GM12878 (cell line): ENCODE measurements around the gene KCNK5. TPM values are rescaled to one million over a fixed set of nuclear protein-coding genes. Genes with fewer than 3 reads are reported as not detected.

Source experiments
- ATAC-seq: fragments of 200-7000 bp; cut with Tn5 transposase; 3 replicates; pipeline ENCODE4 v1.9.1; 2020; ENCODE audit warnings: mild to moderate bottlenecking, moderate library complexity
- BruUV-seq: library from RNA; stranded (reverse); fragments of 400-500 nt; replicated peaks from 2 replicates; lab custom pipeline; 2021; lab: Mats Ljungman, UMichigan
- CTCF ChIA-PET: fragments of 300-600 bp; sonication (Branson Sonifier 250); formaldehyde crosslinking; extraction: SDS; loops from one replicate; lab custom pipeline; 2021; ENCODE audit warnings: inconsistent platforms; lab: Yijun Ruan, JAX
- POLR2A ChIA-PET: fragments of 350-600 bp; formaldehyde crosslinking; extraction: SDS; loops from one replicate; lab custom pipeline; 2021; ENCODE audit warnings: inconsistent platforms; lab: Charles Lee
- RAD21 ChIA-PET: fragments of 300-600 bp; sonication (Branson Sonifier 250); formaldehyde crosslinking; loops from one replicate; lab custom pipeline; 2023; ENCODE audit warnings: antibody characterized with exemption; ENCODE audit not compliant: unreplicated experiment; lab: Charles Lee
- SMC1A ChIA-PET: fragments of 300-600 bp; sonication (Branson Sonifier 250); formaldehyde crosslinking; loops from one replicate; lab custom pipeline; 2023; ENCODE audit not compliant: unreplicated experiment, uncharacterized antibody; lab: Charles Lee
- DNase-seq: peaks from one replicate; pipeline ENCODE4 v3.0.0-alpha.2; 2011; ENCODE audit warnings: low read depth, low spot score
- FAIRE-seq: peaks from 3 replicates; lab custom pipeline; 2011; peaks lifted over from hg19 to GRCh38; lab: Jason Lieb, UNC
- H2AFZ ChIP-seq: 2 replicates; pipeline ENCODE4 v1.6.0; 2011; ENCODE audit warnings: low read depth, low read length, control low read depth; ENCODE audit not compliant: control insufficient read depth
- H3K27ac ChIP-seq: 2 replicates; pipeline ENCODE4 v1.5.1; 2011; ENCODE audit warnings: control low read depth; ENCODE audit not compliant: control insufficient read depth, insufficient read depth
- H3K27me3 ChIP-seq, 2 experiments: replicated peaks in 1 of 2; 2 replicates each; pipeline versions ENCODE4 v1.6.0 to v1.6.1; 2011; ENCODE audit warnings: low read length in 1 of 2; ENCODE audit not compliant: control insufficient read depth in 2 of 2, insufficient read depth in 2 of 2
- H3K36me3 ChIP-seq, 2 experiments: 2 replicates each; pipeline ENCODE4 v1.5.1; 2011; ENCODE audit warnings: low read length in 1 of 2; ENCODE audit not compliant: control insufficient read depth in 2 of 2, insufficient read depth in 2 of 2
- H3K4me1 ChIP-seq: 2 replicates; pipeline ENCODE4 v1.6.1; 2011; ENCODE audit warnings: mild to moderate bottlenecking, low read length, moderate library complexity, mixed read lengths; ENCODE audit not compliant: control insufficient read depth, insufficient read depth
- H3K4me2 ChIP-seq: 2 replicates; pipeline ENCODE4 v1.6.0; 2011; ENCODE audit warnings: control low read depth; ENCODE audit not compliant: control insufficient read depth, insufficient read depth
- H3K4me3 ChIP-seq: fragments of 200-600 bp; sonication (generic); 2 replicates; pipeline ENCODE4 v1.5.1; 2016
- H3K79me2 ChIP-seq: 2 replicates; pipeline ENCODE4 v1.6.0; 2011; ENCODE audit warnings: low read length; ENCODE audit not compliant: control insufficient read depth, insufficient read depth
- H3K9ac ChIP-seq: 2 replicates; pipeline ENCODE4 v1.8.0; 2011; ENCODE audit warnings: low read length, control low read depth, mixed read lengths; ENCODE audit not compliant: control insufficient read depth, insufficient read depth
- H3K9me3 ChIP-seq: replicated peaks from 3 replicates; pipeline ENCODE4 v1.5.1; 2011; ENCODE audit warnings: mild to moderate bottlenecking, low read length; ENCODE audit not compliant: control insufficient read depth, insufficient read depth
- H4K20me1 ChIP-seq: 2 replicates; pipeline ENCODE4 v1.6.0; 2011; ENCODE audit not compliant: control insufficient read depth, insufficient read depth
- DPF2 ChIP-seq: fragments of 450-650 bp; IDR thresholded peaks from 2 replicates; pipeline ENCODE4 v1.6.1; 2017; ENCODE audit warnings: mild to moderate bottlenecking
- POLR2A ChIP-seq: IDR thresholded peaks from 2 replicates; pipeline ENCODE4 v1.6.1; 2011; ENCODE audit warnings: low read depth, mild to moderate bottlenecking, low read length
- TCF7 ChIP-seq: IDR thresholded peaks from 2 replicates; pipeline ENCODE4 v1.6.1; 2014; ENCODE audit warnings: antibody characterized with exemption, borderline replicate concordance
- WGBS: methylation state at CpG from one replicate; pipeline ENCODE4 v1.1.6; 2016; ENCODE audit warnings: low lambda C conversion rate; ENCODE audit not compliant: insufficient replicate concordance, insufficient coverage; ENCODE audit errors: missing lambda C conversion rate; 5-methylcytosine and 5-hydroxymethylcytosine counted together
- in situ Hi-C: fragments of 300-500 bp; cut with MboI; formaldehyde crosslinking; loops from 9 replicates; pipeline ENCODE4 v1.14.3; 2018; ENCODE audit warnings: mixed read lengths
- intact Hi-C: fragments of 100-400 bp; cut with micrococcal nuclease; formaldehyde crosslinking; loops from one replicate; pipeline ENCODE4 v1.14.2; 2022; ENCODE audit not compliant: unreplicated experiment
- polyA plus RNA-seq, 11 experiments: library from polyadenylated mRNA; depleted of rRNA in 4 of 11; unstranded in 6 of 11; stranded (reverse) in 5 of 11; fragments of >200 nt; fragmentation: Nextera tagmentation in 4 of 11; fragmentation: Illumina TruSeq in 1 of 11; extraction: Ambion mirVana in 4 of 11; extraction: Trizol in 1 of 11; gene quantifications; 1 replicate in 1 of 11; 2 replicates in 10 of 11; pipeline versions ENCODE4 v1.2.1 to v1.2.3, GENCODE V29; 2011 to 2016; ENCODE audit warnings: inconsistent platforms in 2 of 11, missing spikeins in 2 of 11, low read depth in 1 of 11
- total RNA-seq, 4 experiments: library from RNA; depleted of rRNA in 3 of 4; stranded (reverse); fragments of >200 nt in 3 of 4; fragmentation: Illumina TruSeq in 1 of 4; extraction: Trizol in 1 of 4; gene quantifications; 2 replicates each; pipeline versions ENCODE4 v1.2.1 to v1.2.3, GENCODE V29; 2013 to 2021
- TF ChIP-seq, protein P1 (sequence below): fragments of 450-650 bp; IDR thresholded peaks from 2 replicates; pipeline ENCODE4 v1.6.1; 2016; ENCODE audit warnings: mild to moderate bottlenecking

The KCNK5 gene
- total and polyA plus RNA-seq, 10 of the 15 experiments (the other 5 are each of a cell fraction or from before 2014, with no cell fraction given) = 0.11 to 4.2 (median 2.1) TPM

DNA sequence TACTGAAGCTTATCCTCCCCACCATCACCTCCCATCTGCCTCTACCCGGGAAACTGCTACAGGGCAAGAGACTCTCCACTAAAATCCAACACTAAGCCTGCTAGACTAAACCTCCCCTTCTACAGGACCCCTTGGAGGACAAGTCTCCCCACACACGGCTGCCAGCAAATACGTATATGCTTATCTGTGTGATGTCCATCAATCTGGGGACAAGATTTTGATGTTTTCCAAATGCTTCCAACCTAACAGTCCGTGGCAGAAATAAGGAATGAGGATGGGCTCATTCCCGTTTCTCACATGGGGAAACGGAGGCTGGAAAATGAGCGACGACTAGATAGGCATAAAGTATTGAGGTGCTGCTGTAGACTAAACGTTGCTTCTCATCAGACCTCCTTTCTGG, 1.8 kb downstream of the KCNK5 start:
- no peak for DNase-seq
- TF ChIP-seq TCF7 = no peak
- TF ChIP-seq POLR2A = no peak
- TF ChIP-seq DPF2 = no peak
- TF ChIP-seq, protein P1, sequence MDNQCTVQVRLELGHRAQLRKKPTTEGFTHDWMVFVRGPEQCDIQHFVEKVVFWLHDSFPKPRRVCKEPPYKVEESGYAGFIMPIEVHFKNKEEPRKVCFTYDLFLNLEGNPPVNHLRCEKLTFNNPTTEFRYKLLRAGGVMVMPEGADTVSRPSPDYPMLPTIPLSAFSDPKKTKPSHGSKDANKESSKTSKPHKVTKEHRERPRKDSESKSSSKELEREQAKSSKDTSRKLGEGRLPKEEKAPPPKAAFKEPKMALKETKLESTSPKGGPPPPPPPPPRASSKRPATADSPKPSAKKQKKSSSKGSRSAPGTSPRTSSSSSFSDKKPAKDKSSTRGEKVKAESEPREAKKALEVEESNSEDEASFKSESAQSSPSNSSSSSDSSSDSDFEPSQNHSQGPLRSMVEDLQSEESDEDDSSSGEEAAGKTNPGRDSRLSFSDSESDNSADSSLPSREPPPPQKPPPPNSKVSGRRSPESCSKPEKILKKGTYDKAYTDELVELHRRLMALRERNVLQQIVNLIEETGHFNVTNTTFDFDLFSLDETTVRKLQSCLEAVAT = peak; percentile 75; the same call in 1 of the 2 replicates
- TF ChIP-seq, all 136 proteins: peak for 1
- H3K4me2 ChIP-seq = peak overlapping the region; percentile 89
- peak overlapping the region; percentile 40 for H3K9ac ChIP-seq
- H3K4me3 ChIP-seq = peak overlapping the region; percentile 57; the same call in 1 of the 2 replicates
- H4K20me1 ChIP-seq = no peaks in the 10 kb centered on the region
- intact Hi-C loops = no loop called here
- H3K27me3 ChIP-seq = peaks cover 0 to 3% of the 10 kb centered on the region in 2 experiments; a peak in 3 of 4 replicates
- H2AFZ ChIP-seq = no peak overlapping the region
- no peak for ATAC-seq
- ChIA-PET POLR2A (interaction anchor here (0.5 kb wide), 1 partner anchor 891 kb away, joined by 3 read pairs; no protein-coding TSS in a partner anchor), RAD21 (interaction anchor here (0.8 to 1.2 kb wide), 5 partner anchors 12 to 59 kb away, joined by 3 read pairs; no protein-coding TSS in a partner anchor), SMC1A (interaction anchor here (1.2 to 4.3 kb wide), 2 partner anchors 10 to 60 kb away, joined by 3 to 32 read pairs; no protein-coding TSS in a partner anchor), CTCF (interaction anchor here (0.6 to 1.4 kb wide), 3 partner anchors 37 to 663 kb away, joined by 3 to 5 read pairs (median 4); no protein-coding TSS in a partner anchor)
- in situ Hi-C loops = no loop called here
- WGBS = 59% methylated on average over 9 of the region's 9 CpGs
- H3K36me3 ChIP-seq = no peaks in the 10 kb centered on the region
- no peak for FAIRE-seq
- peaks cover 8% of the 10 kb centered on the region for H3K4me1 ChIP-seq
- H3K79me2 ChIP-seq = peaks cover 10% of the 10 kb centered on the region
- peak overlapping the region; percentile 9; the same call in 1 of the 2 replicates for H3K27ac ChIP-seq
- H3K9me3 ChIP-seq = no peaks in the 10 kb centered on the region; the same call in 2 of the 3 replicates
- TSS peak; percentile 64 for BruUV-seq
